Liver (tissue), 9 donors: ENCODE data around the gene CTSW. TPM values are rescaled to one million over a fixed set of nuclear protein-coding genes. Genes with fewer than 3 reads are reported as not detected.
"Not testable (repeated sequence)": the region's sequence is repeated elsewhere in the genome, so short reads cannot be mapped to it uniquely, and the experiment has no call there.

ENCODE experiments used
- DNase-seq: peaks from one replicate; pipeline ENCODE4 v3.0.0-alpha.2; 2017; ENCODE audit warnings: low spot score
- H3K27ac ChIP-seq, 2 donors: one replicate each; pipeline ENCODE4 v1.7.0; 2013; ENCODE audit warnings: inconsistent platforms in 2 of 2, low read length in 2 of 2, control low read depth in 1 of 2, low read depth in 1 of 2, mild to moderate bottlenecking in 1 of 2
- H3K27me3 ChIP-seq, 4 donors: one replicate each; pipeline versions ENCODE4 v1.6.1 to v1.7.0; 2013; ENCODE audit warnings: low read length in 3 of 4, inconsistent platforms in 1 of 4, mild to moderate bottlenecking in 1 of 4, moderate library complexity in 1 of 4; ENCODE audit not compliant: control insufficient read depth in 4 of 4, insufficient read depth in 4 of 4
- H3K36me3 ChIP-seq, 4 donors: one replicate each; pipeline versions ENCODE4 v1.6.1 to v1.7.0; 2013; ENCODE audit warnings: low read length in 3 of 4, mild to moderate bottlenecking in 3 of 4, low read depth in 1 of 4, moderate library complexity in 1 of 4; ENCODE audit not compliant: control insufficient read depth in 4 of 4, insufficient read depth in 3 of 4
- H3K4me1 ChIP-seq, 4 donors: one replicate each; pipeline versions ENCODE4 v1.6.1 to v1.7.0; 2013; ENCODE audit warnings: low read length in 3 of 4, mild to moderate bottlenecking in 3 of 4, moderate library complexity in 1 of 4; ENCODE audit not compliant: control insufficient read depth in 4 of 4, insufficient read depth in 4 of 4
- H3K4me3 ChIP-seq, 3 donors: one replicate each; pipeline versions ENCODE4 v1.6.1 to v1.7.0; 2013; ENCODE audit warnings: low read length in 3 of 3, control low read depth in 1 of 3, low read depth in 1 of 3, mild to moderate bottlenecking in 1 of 3
- H3K9ac ChIP-seq, 2 donors: one replicate each; pipeline ENCODE4 v1.7.0; 2013; ENCODE audit warnings: low read length in 2 of 2, mild to moderate bottlenecking in 2 of 2, moderate library complexity in 2 of 2, control low read depth in 1 of 2, low read depth in 1 of 2
- H3K9me3 ChIP-seq, 4 donors: one replicate each; pipeline versions ENCODE4 v1.6.1 to v1.7.0; 2013; ENCODE audit warnings: low read length in 3 of 4; ENCODE audit not compliant: control insufficient read depth in 4 of 4
- ATF3 ChIP-seq: IDR thresholded peaks from 2 replicates; pipeline ENCODE4 v1.6.1; 2016; ENCODE audit warnings: antibody characterized with exemption
- CTCF ChIP-seq: fragments of 150-350 bp; IDR thresholded peaks from 2 replicates; pipeline ENCODE4 v1.5.1; 2017; ENCODE audit warnings: improper control_type of control experiment, low read depth, low read length; ENCODE audit not compliant: missing input control
- EGR1 ChIP-seq, 2 donors: IDR thresholded peaks; 2 replicates each; pipeline ENCODE4 v1.6.1; 2016 to 2018; ENCODE audit warnings: antibody characterized with exemption in 2 of 2, low read depth in 2 of 2
- GABPA ChIP-seq, 2 donors: IDR thresholded peaks in 1 of 2; conservative IDR thresholded peaks in 1 of 2; 2 replicates each; pipeline ENCODE4 v1.6.1; 2016; ENCODE audit warnings: antibody characterized with exemption in 2 of 2, mild to moderate bottlenecking in 1 of 2, moderate library complexity in 1 of 2
- HNF4A ChIP-seq, 2 donors: conservative IDR thresholded peaks; 2 replicates each; pipeline ENCODE4 v1.6.1; 2016; ENCODE audit warnings: antibody characterized with exemption in 2 of 2, mild to moderate bottlenecking in 2 of 2
- JUND ChIP-seq, 2 donors: IDR thresholded peaks; 2 replicates each; pipeline ENCODE4 v1.6.1; 2016; ENCODE audit warnings: antibody characterized with exemption in 2 of 2
- NR2F2 ChIP-seq: IDR thresholded peaks from 2 replicates; pipeline ENCODE4 v1.6.1; 2016; ENCODE audit warnings: antibody characterized with exemption
- RXRA ChIP-seq, 2 donors: IDR thresholded peaks; 2 replicates each; pipeline ENCODE4 v1.6.1; 2017 to 2018; ENCODE audit warnings: antibody characterized with exemption in 2 of 2, mild to moderate bottlenecking in 1 of 2
- SP1 ChIP-seq: IDR thresholded peaks from 2 replicates; pipeline ENCODE4 v1.6.1; 2018; ENCODE audit warnings: antibody characterized with exemption, mild to moderate bottlenecking
- TAF1 ChIP-seq: conservative IDR thresholded peaks from 2 replicates; pipeline ENCODE4 v1.6.1; 2016; ENCODE audit warnings: antibody characterized with exemption, mild to moderate bottlenecking
- YY1 ChIP-seq: IDR thresholded peaks from 2 replicates; pipeline ENCODE4 v1.6.1; 2016; ENCODE audit warnings: antibody characterized with exemption, mild to moderate bottlenecking
- ZBTB33 ChIP-seq: IDR thresholded peaks from 2 replicates; pipeline ENCODE4 v1.6.1; 2016; ENCODE audit warnings: antibody characterized with exemption
- WGBS: extraction: QIAGEN DNeasy Blood & Tissue Kit; methylation state at CpG from one replicate; pipeline ENCODE4 v1.1.7; 2013; 5-methylcytosine and 5-hydroxymethylcytosine counted together
- polyA plus RNA-seq, 2 donors: library from polyadenylated mRNA; stranded (reverse) in 1 of 2; unstranded in 1 of 2; fragments of 200-250 nt in 1 of 2; fragments of >200 nt in 1 of 2; fragmentation: Nextera tagmentation in 1 of 2; extraction: Ambion mirVana in 1 of 2; gene quantifications; one replicate each; pipeline versions ENCODE4 v1.2.1 to v1.2.3, GENCODE V29; 2013 to 2015
- total RNA-seq, 2 donors: library from RNA; depleted of rRNA; stranded (reverse); fragments of >200 nt; gene quantifications; one replicate each; pipeline ENCODE4 v1.2.3, GENCODE V29; 2014
- donor health status: healthy.
- donor health status: healthy.
- donor health status: healthy.
- donor health status: healthy.
- donor health status: healthy.

Gene CTSW
- total and polyA plus RNA-seq, 4 donors = 1.3 to 2.9 (median 2.1) TPM

- no peak for TF ChIP-seq EGR1 (IDR thresholded peaks at IDR 0.05; ENCODE audit: low read depth in 2 of 2)
- TF ChIP-seq NR2F2 = peak; percentile 53
Observed at GRCh38 chr11:65891219-65892136, 11.8 kb downstream of the CTSW start (continued).

GRCh38 chr11:65892137-65892540, 12.5 kb downstream of the CTSW start:
- not testable (repeated sequence) for H3K9ac ChIP-seq, H3K9me3 ChIP-seq, H3K27me3 ChIP-seq, DNase-seq, H3K36me3 ChIP-seq
- 78% methylated on average over 5 of the region's 5 CpGs for WGBS
- Histone ChIP-seq H3K27ac (peak overlapping the region; percentile 83 to 89), H3K4me3 (peak overlapping the region in 1 of 3 donors; percentile 64), H3K4me1 (peaks cover 10 to 42% (median 30%) of the 10 kb centered on the region in 4 donors)

GRCh38 chr11:65892661-65893317, 13.2 kb downstream of the CTSW start:
- peaks cover 7 to 37% (median 24%) of the 10 kb centered on the region in 4 donors for H3K4me1 ChIP-seq
- peak overlapping the region in 1 of 2 donors; percentile 83 for H3K27ac ChIP-seq
- no peak for DNase-seq
- no peak overlapping the region for H3K9ac ChIP-seq
- no peaks in the 10 kb centered on the region for H3K36me3 ChIP-seq
- H3K27me3 ChIP-seq = no peaks in the 10 kb centered on the region
- H3K9me3 ChIP-seq = no peaks in the 10 kb centered on the region
- 82% methylated on average over 10 of the region's 10 CpGs for WGBS
- no peak overlapping the region for H3K4me3 ChIP-seq
- no peak for TF ChIP-seq NR2F2
- no peak for TF ChIP-seq SP1
- TF ChIP-seq HNF4A (conservative IDR thresholded peaks at IDR 0.05) = no peak
- no peak for TF ChIP-seq CTCF
- no peak for TF ChIP-seq RXRA (IDR thresholded peaks at IDR 0.05)
- TF ChIP-seq JUND (IDR thresholded peaks at IDR 0.05) = no peak
- TF ChIP-seq YY1 = no peak
- TF ChIP-seq EGR1 (IDR thresholded peaks at IDR 0.05; ENCODE audit: low read depth in 2 of 2) = no peak
- no peak for TF ChIP-seq TAF1
- TF ChIP-seq ZBTB33 = no peak
- no peak for TF ChIP-seq ATF3
- TF ChIP-seq GABPA (IDR thresholded peaks at IDR 0.05 in 1 of 2, conservative IDR thresholded peaks at IDR 0.05 in 1 of 2) = no peak
